HCEC 1CT (cell line): ENCODE results near the gene FETUB.
A peak's percentile ranks its signal among the peaks of the same experiment; 100 is the strongest.

Experiments used
- DNase-seq: peaks from one replicate; pipeline ENCODE4 v3.0.0-alpha.2; 2017

FETUB gene

GRCh38 chr3:186639778-186640472 is at the start of gene FETUB:
Gene FETUB, plus strand, starts transcription at chr3:186640399. Its CDS starts 62 bp downstream, at chr3:186640461.
- no peak for DNase-seq

GRCh38 chr3:186590580-186591295 is 49.5 kb upstream of the FETUB start:
- no peak for DNase-seq

GRCh38 chr3:186592682-186593081 is 47.5 kb upstream of the FETUB start:
- DNase-seq: no peak

GRCh38 chr3:186593862-186594261 is 46.3 kb upstream of the FETUB start:
- no peak for DNase-seq

- no peak for DNase-seq
These were observed 45.5 kb upstream of the FETUB start for GRCh38 chr3:186594591-186595113.

GRCh38 chr3:186596568-186597287 is 43.5 kb upstream of the FETUB start:
- DNase-seq: no peak

GRCh38 chr3:186598108-186598784 is 42.0 kb upstream of the FETUB start:
- DNase-seq: no peak

GRCh38 chr3:186598794-186599141 is 41.4 kb upstream of the FETUB start:
- no peak for DNase-seq

- no peak for DNase-seq
These were observed 40.9 kb upstream of the FETUB start for GRCh38 chr3:186599142-186599784.

- DNase-seq: no peak
These were observed 40.4 kb upstream of the FETUB start for GRCh38 chr3:186599785-186600166.

GRCh38 chr3:186600896-186601295 is 39.3 kb upstream of the FETUB start:
- no peak for DNase-seq

GRCh38 chr3:186603159-186603558 is 37.0 kb upstream of the FETUB start:
- no peak for DNase-seq

- no peak for DNase-seq
These were observed 35.1 kb upstream of the FETUB start for GRCh38 chr3:186605078-186605477.

GRCh38 chr3:186605561-186606545 is 34.3 kb upstream of the FETUB start:
- no peak for DNase-seq

- no peak for DNase-seq
These were observed 31.5 kb upstream of the FETUB start for GRCh38 chr3:186608624-186609215.

GRCh38 chr3:186609247-186609868 is 30.8 kb upstream of the FETUB start:
- DNase-seq: peak; percentile 42

GRCh38 chr3:186612065-186612464 is 28.1 kb upstream of the FETUB start:
- no peak for DNase-seq

GRCh38 chr3:186612721-186613636 is 27.2 kb upstream of the FETUB start, which contains the start of gene AHSG:
Gene AHSG, plus strand, starts transcription at chr3:186613060. Its CDS starts 82 bp downstream, at chr3:186613142.
- no peak for DNase-seq

- no peak for DNase-seq
These were observed 26.4 kb upstream of the FETUB start for GRCh38 chr3:186613637-186614265.
